Endothelial cell of umbilical vein (primary cell): ENCODE measurements around the gene OGFOD2.
A peak's percentile ranks its signal among the peaks of the same experiment; 100 is the strongest.

ENCODE experiments used
- CTCF ChIP-seq, 2 donors: IDR thresholded peaks; 1 replicate in 1 of 2; 2 replicates in 1 of 2; pipeline ENCODE4 v1.5.1; 2011; ENCODE audit warnings: low read length in 2 of 2, mild to moderate bottlenecking in 2 of 2, moderate library complexity in 2 of 2, control low read depth in 1 of 2, inconsistent platforms in 1 of 2, low read depth in 1 of 2; ENCODE audit not compliant: insufficient read depth in 1 of 2; ENCODE audit errors: extremely low read depth in 1 of 2
- EZH2 ChIP-seq: IDR thresholded peaks from 2 replicates; pipeline ENCODE4 v1.6.1; 2012; ENCODE audit warnings: borderline replicate concordance, low read depth, mild to moderate bottlenecking, moderate library complexity, low read length, inconsistent platforms; ENCODE audit not compliant: severe bottlenecking
- JUN ChIP-seq: IDR thresholded peaks from 2 replicates; pipeline ENCODE4 v1.6.1; 2011; ENCODE audit warnings: borderline replicate concordance, low read depth; ENCODE audit not compliant: insufficient read length, insufficient read depth
- POLR2A ChIP-seq: IDR thresholded peaks from 2 replicates; pipeline ENCODE4 v1.6.1; 2012; ENCODE audit warnings: low read depth, mild to moderate bottlenecking, control low read depth, low read length
- POLR2AphosphoS5 ChIP-seq: IDR thresholded peaks from 2 replicates; pipeline ENCODE4 v1.6.1; 2012; ENCODE audit warnings: low read depth, mild to moderate bottlenecking, control low read depth, low read length, moderate library complexity; ENCODE audit not compliant: insufficient read depth

DNA sequence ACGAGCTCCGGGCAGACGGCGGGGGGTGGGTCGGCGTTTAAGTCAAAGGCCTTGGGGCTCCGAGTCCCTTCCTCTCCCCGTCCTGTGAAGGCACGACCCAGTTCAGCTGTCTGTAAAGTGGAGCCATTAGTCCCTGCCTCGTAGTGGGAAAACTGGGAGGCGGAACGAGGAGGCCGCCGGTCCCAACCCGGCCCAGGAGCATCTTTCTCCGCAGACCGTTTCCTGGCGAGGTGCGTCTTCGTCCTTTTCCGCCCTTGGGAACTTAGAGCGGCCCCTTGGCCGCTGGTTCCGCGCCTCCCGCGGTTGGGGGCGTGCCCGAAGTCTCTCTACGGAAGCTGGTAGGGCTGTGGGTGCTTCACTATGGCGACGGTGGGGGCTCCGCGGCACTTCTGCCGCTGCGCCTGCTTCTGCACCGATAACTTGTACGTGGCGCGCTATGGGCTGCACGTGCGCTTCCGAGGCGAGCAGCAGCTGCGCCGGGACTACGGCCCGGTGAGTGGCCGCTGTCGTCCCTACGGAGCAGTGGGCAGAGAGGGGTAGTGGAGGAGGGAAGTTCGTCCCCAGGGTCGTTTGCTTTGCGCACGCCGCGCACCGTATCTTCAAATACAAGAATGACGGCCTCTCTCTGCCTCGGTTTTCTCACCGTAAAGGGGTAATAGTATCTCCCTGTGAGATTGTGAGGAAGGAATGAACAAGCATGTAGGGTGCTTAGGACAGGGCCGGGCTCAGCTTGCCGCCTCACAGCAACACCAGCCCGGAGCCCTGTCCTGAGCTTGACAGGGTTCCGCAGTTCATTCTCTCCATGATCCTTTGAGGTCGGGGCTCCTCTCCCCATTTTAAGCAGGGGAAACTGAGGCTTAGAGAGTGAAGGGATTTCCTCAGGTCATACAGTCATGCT is at the start of gene OGFOD2:
- TF ChIP-seq EZH2 (no peak), CTCF (IDR thresholded peaks at IDR 0.05; ENCODE audit: extremely low read depth in 1 of 2, insufficient read depth in 1 of 2, low read depth in 1 of 2, low read length in 2 of 2) (no peak), JUN (no peak), POLR2A (peak; percentile 67), POLR2AphosphoS5 (peak; percentile 65)
